ENCODE measurements around the gene AGAP1. TPM values are rescaled to one million over a fixed set of nuclear protein-coding genes. Genes with fewer than 3 reads are reported as not detected.
A peak's percentile ranks its signal among the peaks of the same experiment; 100 is the strongest.
"Not testable (repeated sequence)": the region's sequence is repeated elsewhere in the genome, so short reads cannot be mapped to it uniquely, and the experiment has no call there.

Gene AGAP1
- total RNA-seq, 2 donors from 2014 or later, result 32.8 to 34.7 TPM

GRCh38 chr2:235763816-235764215 is 270.0 kb downstream of the AGAP1 start:
- H3K27me3 ChIP-seq (ENCODE audit: control insufficient read depth, insufficient read depth, low read length, poor library complexity, severe bottlenecking), result no peaks in the 10 kb centered on the region
- Mint-ChIP-seq H3K4me1 (no peaks in the 10 kb centered on the region), H3K27me3 (ENCODE audit: insufficient read depth) (no peaks in the 10 kb centered on the region), H3K9me3 (no peaks in the 10 kb centered on the region), H3K4me3 (no peak overlapping the region), H3K27ac (no peak overlapping the region), H3K36me3 (ENCODE audit: low read depth) (peaks cover 16% of the 10 kb centered on the region)
- no peaks in the 10 kb centered on the region for H3K4me1 ChIP-seq (ENCODE audit: control insufficient read depth, insufficient read depth, low read length)
- H3K9ac ChIP-seq (ENCODE audit: extremely low read depth, low read length, poor library complexity, severe bottlenecking), result no peak overlapping the region
- no peak for DNase-seq
- no peak for TF ChIP-seq CTCF (conservative IDR thresholded peaks at IDR 0.05)
- no peak overlapping the region for H3K27ac ChIP-seq (ENCODE audit: low read depth, low read length)
- no peak overlapping the region for H3K4me3 ChIP-seq (ENCODE audit: low read length)
- H3K9me3 ChIP-seq (ENCODE audit: control insufficient read depth, low read length), result no peaks in the 10 kb centered on the region
- WGBS, 2 experiments (ENCODE audit: insufficient coverage in 1 of 2, insufficient read length in 1 of 2), result 95 to 97% methylated on average over 14 to 20 of the region's 20 CpGs
- no peaks in the 10 kb centered on the region for H3K36me3 ChIP-seq (ENCODE audit: control insufficient read depth, insufficient read depth, low read length)

- not testable (repeated sequence) for H3K9me3 Mint-ChIP-seq; H3K4me3 Mint-ChIP-seq; H3K27ac Mint-ChIP-seq; H3K9ac ChIP-seq (ENCODE audit: extremely low read depth, low read length, poor library complexity, severe bottlenecking); H3K4me1 Mint-ChIP-seq; H3K4me3 ChIP-seq (ENCODE audit: low read length); H3K9me3 ChIP-seq (ENCODE audit: control insufficient read depth, low read length); H3K4me1 ChIP-seq (ENCODE audit: control insufficient read depth, insufficient read depth, low read length); H3K27me3 Mint-ChIP-seq (ENCODE audit: insufficient read depth); H3K27ac ChIP-seq (ENCODE audit: low read depth, low read length); H3K36me3 ChIP-seq (ENCODE audit: control insufficient read depth, insufficient read depth, low read length); H3K27me3 ChIP-seq (ENCODE audit: control insufficient read depth, insufficient read depth, low read length, poor library complexity, severe bottlenecking)
- peak; percentile 14 for DNase-seq
- WGBS, 2 experiments (ENCODE audit: insufficient coverage in 1 of 2, insufficient read length in 1 of 2), result 92 to 100% methylated on average over 4 to 6 of the region's 19 CpGs
- H3K36me3 Mint-ChIP-seq (ENCODE audit: low read depth), result peaks cover 14% of the 10 kb centered on the region
These were observed 270.6 kb downstream of the AGAP1 start for GRCh38 chr2:235764478-235764877.

GRCh38 chr2:235765181-235765820 is 271.5 kb downstream of the AGAP1 start:
- Histone ChIP-seq H3K27me3 (ENCODE audit: control insufficient read depth, insufficient read depth, low read length, poor library complexity, severe bottlenecking) (no peaks in the 10 kb centered on the region), H3K27ac (ENCODE audit: low read depth, low read length) (no peak overlapping the region), H3K36me3 (ENCODE audit: control insufficient read depth, insufficient read depth, low read length) (no peaks in the 10 kb centered on the region), H3K4me1 (ENCODE audit: control insufficient read depth, insufficient read depth, low read length) (no peaks in the 10 kb centered on the region), H3K9me3 (ENCODE audit: control insufficient read depth, low read length) (no peaks in the 10 kb centered on the region), H3K9ac (ENCODE audit: extremely low read depth, low read length, poor library complexity, severe bottlenecking) (no peak overlapping the region), H3K4me3 (ENCODE audit: low read length) (no peak overlapping the region)
- DNase-seq, result peak; percentile 31
- Mint-ChIP-seq H3K27me3 (ENCODE audit: insufficient read depth) (no peaks in the 10 kb centered on the region), H3K4me1 (no peaks in the 10 kb centered on the region), H3K4me3 (no peak overlapping the region), H3K27ac (peak overlapping the region; percentile 18), H3K9me3 (no peaks in the 10 kb centered on the region), H3K36me3 (ENCODE audit: low read depth) (peaks cover 13% of the 10 kb centered on the region)
- TF ChIP-seq CTCF (conservative IDR thresholded peaks at IDR 0.05), result no peak
- 92 to 98% methylated on average over 11 to 30 of the region's 30 CpGs for WGBS, 2 experiments (ENCODE audit: insufficient coverage in 1 of 2, insufficient read length in 1 of 2)

GRCh38 chr2:235766278-235766677 is 272.4 kb downstream of the AGAP1 start:
- no peaks in the 10 kb centered on the region for H3K9me3 ChIP-seq (ENCODE audit: control insufficient read depth, low read length)
- H3K4me1 ChIP-seq (ENCODE audit: control insufficient read depth, insufficient read depth, low read length), result no peaks in the 10 kb centered on the region
- Mint-ChIP-seq H3K4me1 (no peaks in the 10 kb centered on the region), H3K27me3 (ENCODE audit: insufficient read depth) (no peaks in the 10 kb centered on the region), H3K9me3 (no peaks in the 10 kb centered on the region), H3K27ac (no peak overlapping the region), H3K4me3 (no peak overlapping the region), H3K36me3 (ENCODE audit: low read depth) (peaks cover 13% of the 10 kb centered on the region)
- no peak overlapping the region for H3K27ac ChIP-seq (ENCODE audit: low read depth, low read length)
- H3K9ac ChIP-seq (ENCODE audit: extremely low read depth, low read length, poor library complexity, severe bottlenecking), result no peak overlapping the region
- no peaks in the 10 kb centered on the region for H3K27me3 ChIP-seq (ENCODE audit: control insufficient read depth, insufficient read depth, low read length, poor library complexity, severe bottlenecking)
- no peak overlapping the region for H3K4me3 ChIP-seq (ENCODE audit: low read length)
- TF ChIP-seq CTCF (conservative IDR thresholded peaks at IDR 0.05), result peak; percentile 90
- DNase-seq, result peak; percentile 85
- 27 to 42% methylated on average over 3 to 7 of the region's 7 CpGs for WGBS, 2 experiments (ENCODE audit: insufficient coverage in 1 of 2, insufficient read length in 1 of 2)
- no peaks in the 10 kb centered on the region for H3K36me3 ChIP-seq (ENCODE audit: control insufficient read depth, insufficient read depth, low read length)

All from endodermal cell (in vitro differentiated cells).